IMR-90 (cell line): ENCODE data around the gene GMPPA. TPM values are rescaled to one million over a fixed set of nuclear protein-coding genes. Genes with fewer than 3 reads are reported as not detected.

Experiments used
- ATAC-seq: fragments of 200-7000 bp; cut with Tn5 transposase; 2 replicates; pipeline ENCODE4 v1.9.1; 2020; ENCODE audit warnings: low read depth, mild to moderate bottlenecking, moderate library complexity
- BruUV-seq: library from RNA; stranded (reverse); fragments of 400-500 nt; replicated peaks from 2 replicates; lab custom pipeline; 2021; lab: Mats Ljungman, UMichigan
- CTCF ChIA-PET: fragments of 300-600 bp; formaldehyde crosslinking; extraction: SDS; loops from one replicate; lab custom pipeline; 2021; ENCODE audit warnings: antibody characterized with exemption; lab: Yijun Ruan, JAX
- POLR2A ChIA-PET: fragments of 300-600 bp; sonication (Branson Sonifier 250); formaldehyde crosslinking; loops from one replicate; lab custom pipeline; 2022; ENCODE audit warnings: antibody characterized with exemption; ENCODE audit not compliant: unreplicated experiment; lab: Charles Lee
- DNase-seq: peaks from one replicate; pipeline ENCODE4 v3.0.0; 2013
- H2AFZ ChIP-seq: replicated peaks from 2 replicates; pipeline ENCODE3; 2013; ENCODE audit warnings: low read length, mild to moderate bottlenecking; ENCODE audit not compliant: poor library complexity
- H2AK5ac ChIP-seq: 2 replicates; pipeline ENCODE4 v1.6.1; 2013; ENCODE audit warnings: low read depth, low read length, inconsistent platforms
- H2AK9ac ChIP-seq: replicated peaks from 2 replicates; pipeline ENCODE3; 2013; ENCODE audit warnings: mild to moderate bottlenecking, low read depth, low read length, moderate library complexity; ENCODE audit not compliant: poor library complexity
- H2BK120ac ChIP-seq: 2 replicates; pipeline ENCODE4 v1.6.1; 2013; ENCODE audit warnings: low read depth, low read length, inconsistent platforms
- H2BK15ac ChIP-seq: 3 replicates; pipeline ENCODE4 v1.6.1; 2013; ENCODE audit warnings: low read depth, low read length, inconsistent platforms
- H2BK20ac ChIP-seq: 2 replicates; pipeline ENCODE4 v1.6.1; 2013; ENCODE audit warnings: low read depth, mild to moderate bottlenecking, inconsistent platforms, low read length, moderate library complexity
- H2BK5ac ChIP-seq: 2 replicates; pipeline ENCODE4 v1.6.1; 2013; ENCODE audit warnings: mild to moderate bottlenecking, low read depth, low read length, inconsistent platforms; ENCODE audit not compliant: poor library complexity, severe bottlenecking
- H3K14ac ChIP-seq: replicated peaks from 2 replicates; pipeline ENCODE4 v1.6.1; 2013; ENCODE audit warnings: low read depth, low read length, inconsistent platforms
- H3K18ac ChIP-seq: 2 replicates; pipeline ENCODE4 v1.6.1; 2013; ENCODE audit warnings: low read depth, low read length, control low read depth
- H3K23ac ChIP-seq: 2 replicates; pipeline ENCODE4 v1.6.1; 2013; ENCODE audit warnings: low read depth, low read length, inconsistent platforms
- H3K27ac ChIP-seq: 2 replicates; pipeline ENCODE4 v1.5.1; 2013; ENCODE audit warnings: mild to moderate bottlenecking, control low read depth, low read length; ENCODE audit not compliant: insufficient read depth
- H3K27me3 ChIP-seq: 2 replicates; pipeline ENCODE4 v1.6.1; 2013; ENCODE audit warnings: low read length; ENCODE audit not compliant: control insufficient read depth, insufficient read depth
- H3K36me3 ChIP-seq: 2 replicates; pipeline ENCODE4 v1.6.1; 2013; ENCODE audit warnings: low read length, mixed read lengths; ENCODE audit not compliant: control insufficient read depth, insufficient read depth
- H3K4ac ChIP-seq: 2 replicates; pipeline ENCODE4 v1.6.1; 2013; ENCODE audit warnings: low read depth, low read length, inconsistent platforms
- H3K4me1 ChIP-seq: 2 replicates; pipeline ENCODE4 v1.6.1; 2013; ENCODE audit warnings: low read length, mixed read lengths; ENCODE audit not compliant: control insufficient read depth, insufficient read depth
- H3K4me2 ChIP-seq: 2 replicates; pipeline ENCODE4 v1.6.1; 2013; ENCODE audit warnings: low read depth, mild to moderate bottlenecking, control low read depth, low read length, moderate library complexity
- H3K4me3 ChIP-seq: 2 replicates; pipeline ENCODE4 v1.5.1; 2013; ENCODE audit warnings: low read depth, mild to moderate bottlenecking, control low read depth, low read length, moderate library complexity; ENCODE audit not compliant: insufficient read depth
- H3K56ac ChIP-seq: 2 replicates; pipeline ENCODE4 v1.6.1; 2013; ENCODE audit warnings: low read length, inconsistent platforms; ENCODE audit not compliant: insufficient read depth; ENCODE audit errors: extremely low read depth
- H3K79me1 ChIP-seq, 2 experiments: 2 replicates each; pipeline ENCODE4 v1.6.1; 2013; ENCODE audit warnings: low read length in 2 of 2, inconsistent platforms in 1 of 2, low read depth in 1 of 2
- H3K9ac ChIP-seq: 2 replicates; pipeline ENCODE4 v1.6.1; 2013; ENCODE audit warnings: low read depth, low read length, control low read depth
- H3K9me1 ChIP-seq: 2 replicates; pipeline ENCODE4 v1.6.1; 2013; ENCODE audit warnings: low read length, inconsistent platforms; ENCODE audit not compliant: insufficient read depth
- H3K9me3 ChIP-seq: 2 replicates; pipeline ENCODE4 v1.6.1; 2013; ENCODE audit warnings: low read length; ENCODE audit not compliant: control insufficient read depth, insufficient read depth
- H4K20me1 ChIP-seq: 2 replicates; pipeline ENCODE4 v1.6.1; 2013; ENCODE audit warnings: low read length, inconsistent platforms; ENCODE audit not compliant: insufficient read depth
- H4K5ac ChIP-seq: 2 replicates; pipeline ENCODE4 v1.6.1; 2013; ENCODE audit warnings: mild to moderate bottlenecking, low read depth, low read length, control low read depth
- H4K8ac ChIP-seq, 2 experiments: 2 replicates each; pipeline ENCODE4 v1.6.1; 2013; ENCODE audit warnings: low read depth in 2 of 2, low read length in 2 of 2, control low read depth in 1 of 2, inconsistent platforms in 1 of 2
- H4K91ac ChIP-seq: 2 replicates; pipeline ENCODE4 v1.6.1; 2013; ENCODE audit warnings: low read depth, low read length, inconsistent platforms; ENCODE audit not compliant: insufficient read depth
- BHLHE40 ChIP-seq: fragments of 150-350 bp; IDR thresholded peaks from 2 replicates; pipeline ENCODE4 v1.6.1; 2016; ENCODE audit warnings: mild to moderate bottlenecking, low read depth, low read length
- CEBPB ChIP-seq: IDR thresholded peaks from 2 replicates; pipeline ENCODE4 v1.6.1; 2012; ENCODE audit warnings: low read depth, low read length, improper control_type of control experiment
- CHD1 ChIP-seq: IDR thresholded peaks from 2 replicates; pipeline ENCODE4 v1.6.1; 2012; ENCODE audit warnings: low read depth, low read length, improper control_type of control experiment
- CTCF ChIP-seq: conservative IDR thresholded peaks from 2 replicates; pipeline ENCODE4 v1.5.1; 2012; ENCODE audit warnings: mild to moderate bottlenecking, low read depth, low read length, improper control_type of control experiment
- ELK1 ChIP-seq: fragments of 150-350 bp; IDR thresholded peaks from 2 replicates; pipeline ENCODE4 v1.6.1; 2016; ENCODE audit warnings: low read depth, mild to moderate bottlenecking, low read length, moderate library complexity, borderline replicate concordance
- FOS ChIP-seq: fragments of 150-350 bp; IDR thresholded peaks from 2 replicates; pipeline ENCODE4 v1.6.1; 2016; ENCODE audit warnings: low read depth, low read length
- MAFK ChIP-seq: IDR thresholded peaks from 2 replicates; pipeline ENCODE4 v1.6.1; 2012; ENCODE audit warnings: low read depth, low read length, improper control_type of control experiment
- MAZ ChIP-seq: IDR thresholded peaks from 2 replicates; pipeline ENCODE4 v1.6.1; 2012; ENCODE audit warnings: low read depth, mild to moderate bottlenecking, low read length, improper control_type of control experiment, moderate library complexity, borderline replicate concordance
- MXI1 ChIP-seq: IDR thresholded peaks from 2 replicates; pipeline ENCODE4 v1.6.1; 2012; ENCODE audit warnings: low read depth, mild to moderate bottlenecking, low read length, moderate library complexity, borderline replicate concordance
- NFE2L2 ChIP-seq: fragments of 150-350 bp; IDR thresholded peaks from 2 replicates; pipeline ENCODE4 v1.6.1; 2016; ENCODE audit warnings: low read depth, mild to moderate bottlenecking, low read length
- POLR2A ChIP-seq: IDR thresholded peaks from 2 replicates; pipeline ENCODE4 v1.6.1; 2012; ENCODE audit warnings: mild to moderate bottlenecking, low read depth, low read length
- RAD21 ChIP-seq: IDR thresholded peaks from 2 replicates; pipeline ENCODE4 v1.6.1; 2012; ENCODE audit warnings: low read length, improper control_type of control experiment
- RCOR1 ChIP-seq: IDR thresholded peaks from 2 replicates; pipeline ENCODE4 v1.6.1; 2012; ENCODE audit warnings: mild to moderate bottlenecking, low read length, improper control_type of control experiment; ENCODE audit not compliant: insufficient replicate concordance
- RFX5 ChIP-seq: IDR thresholded peaks from 2 replicates; pipeline ENCODE4 v1.8.0; 2012; ENCODE audit warnings: low read depth, mild to moderate bottlenecking, low read length, moderate library complexity
- SMC3 ChIP-seq: fragments of 150-350 bp; IDR thresholded peaks from 2 replicates; pipeline ENCODE4 v1.6.1; 2016; ENCODE audit warnings: low read depth, mild to moderate bottlenecking, antibody characterized with exemption, low read length, moderate library complexity
- USF2 ChIP-seq: fragments of 150-350 bp; IDR thresholded peaks from 2 replicates; pipeline ENCODE4 v1.6.1; 2017; ENCODE audit warnings: mild to moderate bottlenecking, antibody characterized with exemption, low read length, low read depth
- WGBS, 2 experiments: methylation state at CpG; one replicate each; pipeline versions ENCODE4 v1.1.5 to v1.1.7; 2013; ENCODE audit warnings: missing lambda C conversion rate in 2 of 2; ENCODE audit not compliant: insufficient read length in 1 of 2; ENCODE audit errors: extremely low coverage in 2 of 2; 5-methylcytosine and 5-hydroxymethylcytosine counted together
- dilution Hi-C: fragments of 300-500 bp; cut with HindIII; formaldehyde crosslinking; loops from one replicate; pipeline ENCODE4 v1.14.3; 2018; ENCODE audit warnings: low sequenced_read_pairs; ENCODE audit not compliant: unreplicated experiment
- in situ Hi-C: fragments of 300-500 bp; cut with MboI; formaldehyde crosslinking; loops from 3 replicates; pipeline ENCODE4 v1.14.3; 2019; ENCODE audit warnings: low sequenced_read_pairs, inconsistent platforms, mixed read lengths
- intact Hi-C: fragments of 100-400 bp; cut with micrococcal nuclease; formaldehyde crosslinking; loops from 2 replicates; pipeline ENCODE4 v1.10.0; 2022
- polyA plus RNA-seq, 3 experiments: library from polyadenylated mRNA; depleted of rRNA; stranded (reverse); fragments of >200 nt; gene quantifications; 2 replicates each; pipeline ENCODE4 v1.2.3, GENCODE V29; 2012; ENCODE audit warnings: low replicate concordance in 1 of 3
- total RNA-seq: library from RNA; depleted of rRNA; stranded (reverse); fragments of >200 nt; gene quantifications from 2 replicates; pipeline ENCODE4 v1.2.3, GENCODE V29; 2012

The GMPPA gene
- total and polyA plus RNA-seq, 2 of the 4 experiments (the other 2 are of a cell fraction): 103 to 134 TPM

- H2AFZ ChIP-seq: peak overlapping the region; percentile 10
- H2BK120ac ChIP-seq: no peak overlapping the region
- no peak overlapping the region for H3K4ac ChIP-seq
- H3K4me3 ChIP-seq: no peak overlapping the region
- no peak overlapping the region for H3K56ac ChIP-seq
- BruUV-seq: no TSS peak
- H3K79me1 ChIP-seq: no peaks in the 10 kb centered on the region
- peaks cover 73% of the 10 kb centered on the region for H3K27me3 ChIP-seq
- no peak overlapping the region for H3K14ac ChIP-seq
- no peak overlapping the region for H2BK20ac ChIP-seq
- 0 out of 2 replicates have a peak, but pooled peaks cover 1% of the 10 kb centered on the region for H3K36me3 ChIP-seq
- no peaks in the 10 kb centered on the region for H3K9me1 ChIP-seq
- intact Hi-C loops (no loop called here), in situ Hi-C loops (no loop called here), dilution Hi-C loops (no loop called here)
- no peak overlapping the region for H4K5ac ChIP-seq
- no peak overlapping the region for H4K8ac ChIP-seq
- H4K91ac ChIP-seq: no peak overlapping the region
- H2AK9ac ChIP-seq: no peak overlapping the region
- no peaks in the 10 kb centered on the region for H3K9me3 ChIP-seq
- H3K23ac ChIP-seq: no peak overlapping the region
- H3K4me1 ChIP-seq: peaks cover 8% of the 10 kb centered on the region; the same call in 1 of the 2 replicates
- no peak overlapping the region for H2BK5ac ChIP-seq
- H2BK15ac ChIP-seq: no peak overlapping the region
- no peak overlapping the region for H3K4me2 ChIP-seq
- ATAC-seq (no peak), DNase-seq (no peak)
- no peak overlapping the region for H3K18ac ChIP-seq
- H3K27ac ChIP-seq: no peak overlapping the region
- H2AK5ac ChIP-seq: no peak overlapping the region
- H4K20me1 ChIP-seq: no peaks in the 10 kb centered on the region
- WGBS, 2 experiments: 24% methylated on average over 5 of the region's 16 CpGs; no CpG with 5 or more reads in 1 of the 2 experiments
- ChIA-PET POLR2A (no interaction called here), CTCF (interaction anchor here (1.4 to 1.6 kb wide), 3 partner anchors 9 to 110 kb away, joined by 4 to 6 read pairs (median 5); no protein-coding TSS in a partner anchor)
- TF ChIP-seq CEBPB (no peak), MAFK (no peak), RFX5 (no peak), CHD1 (no peak), USF2 (no peak), BHLHE40 (no peak), NFE2L2 (no peak), SMC3 (no peak), MXI1 (no peak), RAD21 (no peak), ELK1 (no peak), RCOR1 (no peak), CTCF (no peak), POLR2A (no peak), FOS (no peak), MAZ (no peak)
- no peak overlapping the region for H3K9ac ChIP-seq
Measured at GRCh38 chr2:219512524-219513216, 14.0 kb downstream of the GMPPA start.
